GM19043 (cell line): Measurements from ENCODE around the gene EZR.

ENCODE experiments used
- ATAC-seq: cut with Tn5 transposase; IDR thresholded peaks from one replicate; pipeline ENCODE4 v1.9.1; 2021; ENCODE audit warnings: low read depth; ENCODE audit not compliant: unreplicated experiment

Gene EZR

GRCh38 chr6:158819213-158819976 lies at the start of gene EZR:
EZR (minus strand) TSS chr6:158819368; CDS start chr6:158818093, 1,275 bp downstream.
- ATAC-seq, result peak; percentile 46

GRCh38 chr6:158868122-158868480 lies 48.9 kb upstream of the EZR start:
- no peak for ATAC-seq

- ATAC-seq, result no peak
These were observed 48.4 kb upstream of the EZR start for GRCh38 chr6:158867381-158868121.

GRCh38 chr6:158865769-158866168 lies 46.6 kb upstream of the EZR start:
- ATAC-seq, result no peak

- ATAC-seq, result no peak
These were observed 44.5 kb upstream of the EZR start for GRCh38 chr6:158863646-158864045.

GRCh38 chr6:158861686-158862381 lies 42.7 kb upstream of the EZR start:
- ATAC-seq, result no peak

- no peak for ATAC-seq
These were observed 41.2 kb upstream of the EZR start for GRCh38 chr6:158860279-158860865.

- ATAC-seq, result no peak
These were observed 37.1 kb upstream of the EZR start for GRCh38 chr6:158856261-158856660.

GRCh38 chr6:158854214-158855101 lies 35.3 kb upstream of the EZR start:
- ATAC-seq, result no peak

- no peak for ATAC-seq
These were observed 34.7 kb upstream of the EZR start for GRCh38 chr6:158853880-158854213.

GRCh38 chr6:158853072-158853879 lies 34.1 kb upstream of the EZR start:
- ATAC-seq, result peak; percentile 92

- no peak for ATAC-seq
These were observed 33.3 kb upstream of the EZR start for GRCh38 chr6:158852312-158853071.

- no peak for ATAC-seq
These were observed 31.6 kb upstream of the EZR start for GRCh38 chr6:158850807-158851115.

- no peak for ATAC-seq
These were observed 31.0 kb upstream of the EZR start for GRCh38 chr6:158849899-158850806.

- no peak for ATAC-seq
These were observed 29.3 kb upstream of the EZR start for GRCh38 chr6:158848490-158848895.

GRCh38 chr6:158847786-158848185 lies 28.6 kb upstream of the EZR start:
- ATAC-seq, result no peak

- no peak for ATAC-seq
These were observed 27.9 kb upstream of the EZR start for GRCh38 chr6:158847012-158847529.
